ENCODE results near the gene GFER. TPM values are rescaled to one million over a fixed set of nuclear protein-coding genes. Genes with fewer than 3 reads are reported as not detected.

GFER gene
- total RNA-seq = 26.4 and 32.7 TPM in 2 replicates

DNA sequence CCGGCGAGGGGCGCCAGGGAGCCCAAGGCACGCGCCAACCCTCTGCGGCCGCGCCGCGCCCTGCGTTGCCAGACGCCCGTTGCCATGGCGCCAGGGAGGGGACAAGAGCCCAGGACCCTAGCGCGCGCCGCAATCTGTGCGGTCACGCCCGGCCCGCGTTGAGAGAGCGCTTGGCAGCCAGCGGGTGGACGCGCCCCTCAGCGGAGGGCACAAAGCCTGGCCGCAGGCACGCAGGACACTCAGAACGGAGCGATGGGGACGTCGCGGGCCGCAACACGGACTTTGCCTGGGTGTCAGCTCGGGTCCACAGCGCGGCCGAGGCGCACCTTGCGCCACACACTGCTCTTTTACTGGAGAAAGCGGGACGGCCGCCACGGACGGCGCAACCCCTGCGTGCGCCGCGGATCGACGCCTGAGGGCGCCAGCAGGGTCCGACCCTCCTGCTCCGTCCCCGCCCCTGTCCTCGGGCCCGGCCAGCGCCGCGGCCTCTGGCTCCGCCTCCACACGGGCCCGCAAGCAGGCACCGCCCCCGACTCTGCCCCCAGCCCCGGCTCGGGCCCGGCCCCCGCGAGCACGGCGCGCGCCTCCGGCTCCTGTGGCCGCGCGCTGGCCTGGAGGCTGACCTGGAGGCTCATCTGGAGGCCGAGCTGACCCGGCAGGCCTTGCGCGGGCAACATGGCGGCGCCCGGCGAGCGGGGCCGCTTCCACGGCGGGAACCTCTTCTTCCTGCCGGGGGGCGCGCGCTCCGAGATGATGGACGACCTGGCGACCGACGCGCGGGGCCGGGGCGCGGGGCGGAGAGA lies at the start of gene GFER:
TSS of gene GFER (plus strand) at position 650 of the 803 bp plus-strand sequence. CDS start at position 676, 26 bp downstream.
- intact Hi-C loops (cut with micrococcal nuclease) = loop anchor here (1.0 to 2.0 kb wide), 3 partner anchors 9 to 25 kb away; partner anchors contain the start of genes TBL3 and ZNF598

DNA sequence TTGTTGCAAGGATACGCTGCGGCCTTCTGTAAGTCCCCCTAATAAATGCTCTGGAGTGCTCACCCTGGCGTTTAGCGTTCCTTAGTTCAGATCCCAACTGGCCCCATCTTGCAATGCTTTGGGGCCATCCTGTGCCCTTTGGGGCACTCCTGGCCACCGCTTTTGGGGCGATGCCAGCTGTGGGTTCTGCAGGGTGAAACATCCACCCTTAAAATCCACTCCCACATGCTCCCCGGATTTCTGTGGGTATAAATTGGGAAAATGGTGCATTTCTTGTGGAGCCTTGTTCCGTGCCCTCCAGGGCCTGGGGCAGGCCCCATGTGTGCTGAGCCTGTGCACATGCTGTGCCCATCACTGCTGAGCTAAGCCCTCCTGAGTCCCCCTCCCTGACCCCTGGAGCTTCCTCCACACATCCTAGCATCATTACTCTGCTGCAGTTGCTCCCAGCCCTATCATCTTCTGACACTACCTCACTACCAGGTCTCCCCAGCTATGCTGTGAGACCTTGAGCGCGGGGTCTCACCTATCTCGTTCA lies 47.0 kb upstream of the GFER start:
- intact Hi-C loops (cut with micrococcal nuclease) = no loop called here

DNA sequence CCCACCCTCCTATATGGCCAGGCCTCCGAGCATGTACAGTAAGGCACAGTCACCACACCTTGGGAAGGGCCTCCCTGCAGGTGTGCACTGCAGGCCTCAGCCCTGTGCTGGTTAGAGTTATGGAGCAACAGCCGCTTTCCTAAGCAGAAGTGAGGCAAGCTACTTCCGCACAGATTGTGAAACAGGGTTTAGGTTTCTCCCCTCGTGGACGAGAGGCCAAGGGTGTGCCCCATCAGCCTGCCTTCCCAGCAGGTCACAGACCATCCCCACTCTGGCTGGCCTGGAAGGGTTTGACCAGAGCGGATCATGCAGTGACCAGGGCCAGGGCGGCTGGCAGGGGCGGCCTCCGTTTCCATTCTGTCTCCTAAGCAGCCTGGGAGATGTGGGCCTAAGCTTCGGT lies 45.7 kb upstream of the GFER start:
- intact Hi-C loops (cut with micrococcal nuclease) = no loop called here

DNA sequence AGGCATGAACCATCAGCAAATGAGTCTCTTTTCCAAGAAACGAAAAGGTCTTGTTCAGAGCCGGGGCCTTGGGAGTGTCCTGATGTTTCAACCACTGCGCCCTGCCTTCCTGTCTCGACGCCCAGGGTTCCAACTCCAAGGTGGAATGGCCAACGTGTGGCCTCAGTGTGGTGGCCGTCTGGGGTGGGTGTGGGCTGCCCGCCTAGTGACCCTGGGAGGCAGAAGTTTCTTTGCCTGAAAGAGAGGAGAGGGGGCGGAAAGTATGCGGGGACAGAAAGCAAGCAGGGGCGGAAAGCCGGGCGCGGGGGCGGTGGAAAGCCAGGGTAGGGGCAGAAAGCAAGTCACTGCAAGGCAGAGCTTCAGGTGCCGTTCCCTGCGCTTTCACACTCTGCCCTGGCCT lies 45.1 kb upstream of the GFER start:
- intact Hi-C loops (cut with micrococcal nuclease) = no loop called here

DNA sequence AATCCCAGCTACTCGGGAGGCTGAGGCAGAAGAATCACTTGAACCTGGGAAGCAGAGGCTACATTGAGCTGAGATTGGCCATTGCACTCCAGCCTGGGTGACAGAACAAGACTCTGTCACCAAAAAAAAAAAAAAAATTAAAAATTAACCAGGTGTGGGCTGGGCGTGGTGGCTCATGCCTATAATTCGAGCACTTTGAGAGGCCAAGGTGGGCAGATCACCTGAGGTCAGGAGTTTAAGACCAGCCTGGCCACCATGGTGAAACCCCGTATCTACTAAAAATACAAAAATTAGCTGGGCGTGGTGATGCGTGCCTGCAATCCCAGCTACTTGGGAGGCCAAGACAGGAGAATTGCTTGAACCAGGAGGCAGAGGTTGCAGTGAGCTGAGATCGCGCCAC lies 44.2 kb upstream of the GFER start:
- intact Hi-C loops (cut with micrococcal nuclease) = loop anchor here (5.0 kb wide), 2 partner anchors 78 to 1298 kb away; partner anchors contain the start of gene MCRIP2

DNA sequence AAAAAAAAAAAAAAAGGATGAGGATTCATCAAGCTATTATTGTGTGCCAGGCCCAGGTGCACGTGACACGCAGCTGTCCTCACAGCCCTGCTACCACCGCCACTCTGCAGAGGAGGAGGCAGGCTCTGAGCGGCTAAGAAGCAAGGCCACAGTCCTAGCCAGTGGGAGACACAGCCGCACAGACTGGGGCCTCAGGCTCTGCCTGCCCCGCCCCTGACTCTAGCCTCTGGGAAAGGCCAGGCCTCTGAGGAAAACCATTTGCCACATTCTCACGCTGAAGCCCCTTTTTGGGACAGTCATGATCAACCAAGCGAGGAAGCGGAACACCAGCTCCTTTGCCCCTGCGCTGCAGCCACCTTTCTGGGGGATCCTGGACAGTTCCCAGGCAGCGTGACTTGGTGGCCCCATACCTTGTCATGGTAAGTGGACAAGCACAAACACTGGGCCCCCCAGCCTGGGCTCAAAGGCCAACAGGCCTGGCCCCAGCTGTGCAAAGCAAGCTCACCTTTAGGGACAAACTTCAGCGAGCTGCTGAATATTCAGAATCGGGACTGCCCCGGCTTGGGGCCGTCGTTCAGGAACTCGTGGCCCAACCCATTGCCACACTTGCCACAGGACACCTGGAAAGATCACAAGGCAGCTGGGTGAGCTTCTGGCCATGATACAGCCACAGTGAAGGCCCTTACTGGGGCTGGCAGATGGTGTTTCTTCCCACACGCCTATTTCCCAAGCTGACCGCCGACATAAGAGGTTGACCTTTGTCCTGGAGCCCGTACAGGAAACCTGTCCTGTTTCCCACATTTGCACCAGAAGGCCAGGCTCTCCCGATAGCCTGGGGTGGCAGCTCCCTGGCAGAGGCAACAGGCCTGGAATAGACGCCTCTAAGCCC lies 43.5 kb upstream of the GFER start:
- intact Hi-C loops (cut with micrococcal nuclease) = loop anchor here (5.0 kb wide), 2 partner anchors 78 to 1298 kb away; partner anchors contain the start of gene MCRIP2

DNA sequence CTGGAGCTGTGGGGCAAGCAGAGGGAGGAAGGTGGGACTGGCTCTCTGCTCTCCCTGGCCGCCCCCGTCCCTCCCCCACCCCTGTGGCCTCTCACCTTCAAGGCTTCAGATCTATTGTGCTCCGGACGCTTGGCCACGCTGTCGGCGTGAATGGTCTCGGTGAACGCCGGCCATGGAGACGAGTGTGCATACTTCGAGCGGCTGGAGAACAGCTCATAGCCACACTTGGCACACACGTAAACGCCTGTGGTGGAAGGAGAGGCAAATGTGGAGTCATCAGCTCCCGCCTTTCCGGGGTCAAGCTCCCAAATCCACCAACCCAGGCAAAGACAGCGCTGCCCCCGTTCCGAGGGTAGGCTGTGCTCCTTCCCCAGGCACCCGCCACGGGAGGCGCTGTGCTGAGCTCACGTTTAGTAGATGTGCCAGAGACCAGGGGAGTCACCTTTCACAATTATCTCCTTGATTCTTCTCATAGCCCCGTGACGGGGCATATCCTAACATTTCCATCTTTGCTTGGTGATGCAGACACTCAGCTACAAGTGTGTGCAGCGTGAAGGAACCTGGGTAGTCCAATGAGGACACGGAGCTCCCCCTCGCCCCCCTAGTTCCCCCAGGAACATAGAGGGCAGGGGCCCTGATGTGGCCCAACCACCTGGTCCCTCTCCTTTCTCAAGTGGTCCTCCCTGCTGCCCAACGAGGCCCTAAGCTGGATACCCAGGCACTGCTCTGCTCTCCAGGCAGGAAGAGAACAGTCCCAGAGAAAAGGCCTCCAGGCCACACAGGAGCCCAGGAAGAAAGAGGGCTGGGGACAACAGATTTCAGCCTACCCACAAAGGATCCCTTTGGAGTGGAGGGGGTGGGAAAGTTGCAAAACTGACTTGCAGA lies 42.6 kb upstream of the GFER start:
- intact Hi-C loops (cut with micrococcal nuclease) = loop anchor here (2.0 to 5.0 kb wide), 3 partner anchors 13 to 1299 kb away; partner anchors contain the start of gene MCRIP2

DNA sequence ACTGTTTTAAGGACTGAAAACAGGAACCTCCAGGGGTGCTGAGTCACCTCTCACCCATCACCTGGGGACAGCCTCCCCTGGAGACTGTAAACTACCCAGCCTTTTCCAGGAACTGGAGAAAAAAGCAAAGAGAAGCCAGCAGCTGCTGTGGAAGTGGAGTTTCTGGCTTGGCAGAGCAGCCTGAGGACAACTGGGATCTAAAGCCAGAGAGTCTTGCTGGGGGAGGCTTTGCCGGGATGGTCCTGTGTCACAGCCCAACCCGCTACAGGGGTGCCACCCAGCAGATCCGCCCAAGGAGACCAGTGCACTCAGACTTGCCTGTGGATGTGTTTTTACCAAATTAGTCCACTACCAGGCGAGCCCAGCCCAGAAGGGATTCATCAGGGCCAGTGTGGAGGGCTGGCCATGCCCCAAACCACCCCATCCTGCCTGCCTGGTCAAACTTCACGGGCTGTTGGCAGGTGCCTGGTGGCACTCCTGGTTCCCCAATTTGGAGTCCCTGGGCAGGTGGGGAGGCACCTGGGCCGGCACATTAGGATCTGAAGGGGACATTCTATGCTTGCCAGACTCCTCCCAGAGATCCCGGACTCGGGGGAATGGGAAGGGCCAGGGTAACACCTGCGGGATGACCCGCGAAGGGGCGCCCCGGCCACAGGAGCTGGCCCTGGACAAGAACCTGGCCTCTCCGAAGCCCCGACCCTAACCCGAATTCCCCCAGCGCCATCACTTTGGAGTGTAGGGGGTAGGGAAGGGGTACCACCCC lies 41.8 kb upstream of the GFER start:
- intact Hi-C loops (cut with micrococcal nuclease) = loop anchor here (2.0 to 5.0 kb wide), 3 partner anchors 13 to 1300 kb away; partner anchors contain the start of gene MCRIP2

DNA sequence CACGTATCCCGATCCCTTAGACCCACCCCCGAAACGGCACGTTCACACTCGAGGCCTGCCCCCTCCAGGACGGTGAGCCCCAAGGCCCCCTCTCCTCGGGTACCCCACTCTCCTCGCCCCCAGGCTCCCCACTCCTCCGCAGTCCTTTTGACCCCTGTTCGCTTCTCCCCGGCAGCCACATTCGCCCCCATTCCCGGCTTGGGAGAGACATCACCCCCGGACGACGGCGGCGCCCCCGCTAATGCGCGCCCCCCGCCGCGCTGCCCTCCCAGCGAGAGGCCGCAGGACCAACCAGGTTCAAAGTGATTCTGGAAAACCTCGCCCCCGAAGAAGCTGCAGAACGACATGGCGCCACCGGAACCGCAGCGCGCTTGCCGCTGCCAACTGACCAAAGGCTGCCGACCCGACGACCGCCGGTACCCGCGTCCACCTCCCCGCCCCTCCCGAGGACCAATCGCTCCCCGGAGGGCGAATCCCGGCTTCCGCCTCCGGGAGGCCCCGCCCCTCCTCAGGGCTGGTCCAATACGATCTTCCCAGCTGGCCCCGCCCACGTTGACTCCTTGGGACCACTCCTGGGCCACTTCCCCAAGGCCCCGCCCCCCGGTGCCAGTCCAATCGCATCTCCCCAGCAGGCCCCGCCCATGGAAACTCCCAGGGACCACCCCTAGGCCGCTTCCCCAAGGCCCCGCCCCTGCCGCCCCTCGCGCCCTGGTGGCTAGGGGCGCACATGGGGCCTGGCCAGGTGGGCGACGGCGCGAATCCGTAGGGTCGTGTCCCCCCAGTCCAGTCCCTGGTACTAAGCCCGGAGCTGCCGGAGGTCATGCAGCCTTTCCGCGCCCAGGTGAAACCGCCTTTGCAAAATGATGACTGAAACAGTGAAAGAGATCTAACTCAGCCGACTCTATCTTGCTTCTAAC lies 40.9 kb upstream of the GFER start, which contains the start of gene MSRB1:
TSS of gene MSRB1 (minus strand) at position 390 of the 917 bp plus-strand sequence. CDS start at position 347, 43 bp downstream.
- intact Hi-C loops (cut with micrococcal nuclease) = loop anchor here (1.0 to 5.0 kb wide), 13 partner anchors 14 to 1301 kb away; partner anchors contain the start of genes HAGH, MCRIP2, MEIOB and MLST8

DNA sequence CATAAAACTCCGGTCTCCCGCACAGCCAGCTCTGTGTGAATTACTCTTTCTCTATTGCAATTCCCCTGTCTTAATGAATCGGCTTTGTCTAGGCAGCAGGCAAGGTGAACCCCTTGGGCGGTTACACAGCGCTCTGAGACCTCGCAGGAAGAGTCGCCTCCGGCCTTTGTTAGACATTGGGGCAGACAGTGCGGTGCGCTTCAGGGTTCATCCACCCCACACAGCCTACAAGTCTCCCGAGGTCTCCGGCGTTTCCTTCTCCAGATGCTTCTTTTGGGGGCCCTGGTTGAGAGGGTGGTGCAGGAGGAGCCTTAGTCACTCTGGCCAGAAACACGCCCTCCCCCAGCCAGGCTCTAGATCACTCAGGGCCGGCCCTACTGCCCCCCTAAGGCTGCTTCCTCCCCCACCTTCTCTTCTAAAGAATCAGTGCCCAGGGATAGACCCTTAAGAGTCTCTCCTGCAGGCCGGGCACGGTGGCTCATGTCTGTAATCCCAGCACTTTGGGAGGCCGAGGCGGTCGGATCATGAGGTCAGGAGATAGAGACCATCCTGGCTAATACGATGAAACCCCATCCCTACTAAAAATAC lies 39.3 kb upstream of the GFER start:
- intact Hi-C loops (cut with micrococcal nuclease) = loop anchor here (5.0 kb wide), 2 partner anchors 82 to 1302 kb away; partner anchors contain the start of gene MCRIP2

DNA sequence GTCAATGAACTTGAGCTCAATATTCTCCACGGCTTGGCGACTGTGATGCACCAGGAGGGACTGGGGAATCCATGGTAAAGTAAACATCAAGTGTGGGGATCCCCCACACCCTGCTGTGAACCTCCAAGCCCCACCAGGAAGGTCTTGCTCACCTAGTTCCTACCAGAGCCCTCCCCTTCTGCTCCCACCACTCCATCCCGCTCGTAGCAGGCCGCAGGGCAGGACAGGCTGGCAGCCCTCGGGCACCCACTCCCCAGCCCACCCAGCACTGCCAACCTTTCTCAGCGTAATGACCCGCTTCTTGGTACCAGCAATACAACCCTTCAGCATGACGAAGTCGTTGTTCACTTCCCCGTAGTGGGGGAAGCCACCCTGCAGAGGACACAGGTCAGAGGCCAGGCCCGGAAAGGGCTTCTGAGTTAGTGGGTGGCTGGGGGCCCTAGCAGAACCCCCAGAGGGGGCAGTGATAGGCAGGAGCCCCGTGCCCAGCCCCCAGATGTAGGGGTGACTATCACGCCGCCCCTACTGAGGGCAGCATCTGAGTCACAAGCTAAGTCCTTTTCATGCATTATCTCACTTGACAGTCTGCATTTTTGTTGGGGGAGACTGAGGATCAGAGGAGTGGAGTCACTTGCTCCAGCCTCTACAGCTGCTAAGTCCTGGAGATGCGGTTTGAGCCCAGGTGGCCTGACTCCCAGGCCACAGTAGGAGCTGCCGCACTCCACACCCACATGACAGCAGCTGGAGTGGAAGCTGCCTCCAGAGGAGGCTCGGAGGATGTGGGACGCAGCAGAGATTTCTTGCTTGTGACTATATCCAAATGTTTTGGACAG lies 38.2 kb upstream of the GFER start:
- intact Hi-C loops (cut with micrococcal nuclease) = no loop called here

DNA sequence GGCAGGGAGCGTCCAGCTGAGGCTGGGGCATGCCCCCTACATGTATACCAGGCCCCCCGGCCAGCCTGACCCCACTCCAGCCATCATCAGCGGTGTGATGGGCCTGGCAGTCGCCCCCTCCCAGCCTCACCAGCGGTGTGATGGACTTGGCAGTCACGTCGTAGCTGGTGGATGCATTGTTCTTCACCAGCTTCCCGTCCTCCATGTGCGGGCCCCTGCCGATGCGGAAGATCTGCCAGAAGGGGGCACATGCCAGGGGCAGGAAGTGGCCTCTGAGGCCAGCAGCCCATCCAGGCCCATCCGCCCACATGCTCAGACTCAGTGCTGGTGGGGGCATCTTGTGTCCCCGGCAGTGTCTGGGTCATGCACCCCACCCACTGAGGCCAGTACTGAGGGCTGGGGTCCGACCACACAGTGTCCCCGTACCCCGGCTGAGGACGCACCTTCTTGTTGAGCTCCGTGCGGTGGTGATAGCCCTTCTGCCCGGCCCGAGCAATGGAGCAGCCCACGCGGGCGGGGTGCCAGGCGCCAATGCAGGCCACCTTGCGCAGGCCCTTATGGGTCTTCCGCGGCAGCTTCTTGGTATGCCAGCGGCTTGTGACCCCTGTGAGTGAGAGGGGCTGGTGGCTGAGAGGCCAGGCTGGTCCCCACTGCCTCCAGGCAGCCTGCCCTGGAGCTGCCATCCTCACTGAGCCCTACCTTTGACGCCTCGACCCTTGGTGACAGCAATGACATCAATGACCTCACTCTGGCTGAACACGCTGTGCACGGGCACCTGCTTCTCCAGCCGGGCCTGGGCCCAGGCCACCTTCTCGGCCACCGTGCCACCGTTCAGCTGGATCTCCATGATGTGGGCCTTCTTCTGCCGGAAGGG lies 37.3 kb upstream of the GFER start:
- intact Hi-C loops (cut with micrococcal nuclease) = no loop called here

DNA sequence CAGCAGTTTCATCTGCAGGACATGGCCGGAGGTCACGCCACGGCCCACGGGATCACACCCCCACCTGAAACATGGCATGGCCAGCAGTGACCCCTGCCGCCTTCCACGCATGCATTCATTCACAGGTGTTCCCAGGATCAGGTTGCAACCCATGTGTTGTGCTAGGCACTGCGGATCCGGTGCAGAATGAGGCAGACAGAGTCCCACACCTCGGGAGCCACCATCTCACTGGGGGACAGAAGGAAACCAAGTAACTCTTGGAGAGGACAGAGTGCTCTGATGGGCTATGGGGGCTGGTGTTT lies 36.7 kb upstream of the GFER start:
- intact Hi-C loops (cut with micrococcal nuclease) = no loop called here

DNA sequence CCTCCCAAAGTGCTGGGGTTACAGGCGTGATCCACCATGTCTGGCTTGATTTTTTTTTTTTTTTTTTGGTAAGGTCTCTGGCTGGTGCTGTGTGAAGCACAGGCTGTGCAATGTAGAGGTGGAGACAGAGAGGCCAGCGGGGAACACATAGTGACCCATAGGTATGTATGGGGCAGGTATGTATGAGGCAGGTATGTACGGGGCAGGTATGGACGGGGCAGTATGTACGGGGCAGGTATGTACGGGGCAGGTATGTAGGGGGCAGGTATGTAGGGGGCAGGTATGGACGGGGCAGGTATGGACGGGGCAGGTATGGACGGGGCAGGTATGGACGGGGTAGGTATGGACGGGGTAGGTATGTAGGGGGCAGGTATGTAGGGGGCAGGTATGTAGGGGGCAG lies 34.5 kb upstream of the GFER start:
- intact Hi-C loops (cut with micrococcal nuclease) = no loop called here

DNA sequence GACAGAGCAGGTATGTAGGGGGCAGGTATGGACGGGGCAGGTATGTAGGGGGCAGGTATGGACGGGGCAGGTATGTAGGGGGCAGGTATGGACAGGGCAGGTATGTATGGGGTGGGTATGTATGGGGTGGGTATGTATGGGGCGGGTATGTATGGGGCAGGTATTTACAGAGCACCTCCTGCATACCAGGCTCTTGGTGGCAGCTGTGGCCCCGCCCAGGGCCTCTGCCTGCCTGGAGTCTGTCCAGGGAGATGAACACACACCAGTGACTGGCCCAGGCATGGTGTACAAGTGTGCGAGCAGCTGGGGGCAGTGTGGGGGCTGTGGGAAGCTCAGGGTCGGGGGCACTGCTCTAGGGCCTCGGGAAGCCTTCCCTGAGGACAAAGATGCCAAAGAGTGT lies 33.9 kb upstream of the GFER start:
- intact Hi-C loops (cut with micrococcal nuclease) = no loop called here

DNA sequence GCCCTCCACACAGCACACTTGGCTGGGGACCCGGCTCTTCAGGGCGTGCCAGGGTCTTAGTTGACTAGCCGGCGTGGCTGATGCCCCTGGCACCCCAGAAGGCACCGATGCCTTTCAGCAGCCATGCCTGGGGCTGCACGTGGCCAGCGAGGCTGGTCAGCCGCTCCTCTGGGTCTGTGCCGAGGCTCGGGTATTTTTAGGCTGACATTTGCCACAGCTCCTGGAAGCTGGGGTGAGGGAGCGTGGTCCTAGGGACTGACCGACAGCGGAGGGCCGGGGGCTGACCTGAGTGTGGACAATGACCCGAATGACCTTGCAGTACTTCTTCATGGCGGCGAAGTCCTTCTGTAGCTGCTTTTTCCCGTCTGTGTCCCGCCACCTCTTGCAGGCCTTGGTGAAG lies 33.4 kb upstream of the GFER start:
- intact Hi-C loops (cut with micrococcal nuclease) = no loop called here

All from T-helper 1 cell treated with Interleukin-12 subunit alpha and Interleukin-12 subunit beta and Interleukin-4 antibody, amounts not matched to agents 30 ng/mL and 1 ng/mL, for 36 hours (primary cell).